Activated B cell treated with CpG ODN at 0.5 μM for 24 hours (primary cell): ENCODE measurements around the gene HSD11B1L. TPM values are rescaled to one million over a fixed set of nuclear protein-coding genes. Genes with fewer than 3 reads are reported as not detected.
A peak's percentile ranks its signal among the peaks of the same experiment; 100 is the strongest.
"Not testable (repeated sequence)": the region's sequence is repeated elsewhere in the genome, so short reads cannot be mapped to it uniquely, and the experiment has no call there.

ENCODE experiments used
- ATAC-seq: fragments of 200-7000 bp; cut with Tn5 transposase; one replicate; pipeline ENCODE4 v1.10.0; 2021; ENCODE audit warnings: low read depth, mild to moderate bottlenecking, moderate library complexity
- CTCF ChIA-PET: fragments of 350-600 bp; sonication (Branson Sonifier 250); formaldehyde crosslinking; loops from one replicate; lab custom pipeline; 2021; ENCODE audit warnings: antibody characterized with exemption; lab: Charles Lee
- POLR2A ChIA-PET: fragments of 350-600 bp; sonication (Branson Sonifier 250); formaldehyde crosslinking; loops from one replicate; lab custom pipeline; 2021; ENCODE audit warnings: antibody characterized with exemption; lab: Charles Lee
- DNase-seq: peaks from one replicate; pipeline ENCODE4 v3.0.0; 2022
- H3K27ac Mint-ChIP-seq: one replicate; pipeline ENCODE4 v1.8.0; 2020; ENCODE audit warnings: mixed read lengths
- H3K27me3 Mint-ChIP-seq: one replicate; pipeline ENCODE4 v1.8.0; 2021; ENCODE audit warnings: mixed read lengths
- H3K36me3 Mint-ChIP-seq: one replicate; pipeline ENCODE4 v1.8.0; 2021; ENCODE audit warnings: low read depth, mixed read lengths
- H3K4me1 Mint-ChIP-seq: one replicate; pipeline ENCODE4 v1.8.0; 2021; ENCODE audit warnings: mixed read lengths
- H3K4me3 Mint-ChIP-seq: one replicate; pipeline ENCODE4 v1.8.0; 2020; ENCODE audit warnings: mild to moderate bottlenecking, mixed read lengths
- H3K9me3 Mint-ChIP-seq: one replicate; pipeline ENCODE4 v1.8.0; 2020; ENCODE audit warnings: mixed read lengths
- intact Hi-C: fragments of 100-400 bp; cut with micrococcal nuclease; formaldehyde crosslinking; loops from one replicate; pipeline ENCODE4 v1.15.1; 2024
- total RNA-seq: library from RNA; stranded (reverse); gene quantifications from 2 replicates; pipeline ENCODE4 v1.2.3, GENCODE V29; 2022
- TF ChIP-seq, protein P1 (sequence below): fragments of 200-600 bp; IDR thresholded peaks from one replicate; pipeline ENCODE4 v1.8.0; 2022; ENCODE audit warnings: antibody characterized with exemption, mild to moderate bottlenecking

HSD11B1L gene
- total RNA-seq, 1 donor from 2014 or later = 1.5 TPM

- CTCF ChIA-PET = no interaction called here
- TF ChIP-seq, protein P1, sequence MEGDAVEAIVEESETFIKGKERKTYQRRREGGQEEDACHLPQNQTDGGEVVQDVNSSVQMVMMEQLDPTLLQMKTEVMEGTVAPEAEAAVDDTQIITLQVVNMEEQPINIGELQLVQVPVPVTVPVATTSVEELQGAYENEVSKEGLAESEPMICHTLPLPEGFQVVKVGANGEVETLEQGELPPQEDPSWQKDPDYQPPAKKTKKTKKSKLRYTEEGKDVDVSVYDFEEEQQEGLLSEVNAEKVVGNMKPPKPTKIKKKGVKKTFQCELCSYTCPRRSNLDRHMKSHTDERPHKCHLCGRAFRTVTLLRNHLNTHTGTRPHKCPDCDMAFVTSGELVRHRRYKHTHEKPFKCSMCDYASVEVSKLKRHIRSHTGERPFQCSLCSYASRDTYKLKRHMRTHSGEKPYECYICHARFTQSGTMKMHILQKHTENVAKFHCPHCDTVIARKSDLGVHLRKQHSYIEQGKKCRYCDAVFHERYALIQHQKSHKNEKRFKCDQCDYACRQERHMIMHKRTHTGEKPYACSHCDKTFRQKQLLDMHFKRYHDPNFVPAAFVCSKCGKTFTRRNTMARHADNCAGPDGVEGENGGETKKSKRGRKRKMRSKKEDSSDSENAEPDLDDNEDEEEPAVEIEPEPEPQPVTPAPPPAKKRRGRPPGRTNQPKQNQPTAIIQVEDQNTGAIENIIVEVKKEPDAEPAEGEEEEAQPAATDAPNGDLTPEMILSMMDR = no peak
These were observed 17.2 kb downstream of the HSD11B1L start for GRCh38 chr19:5697890-5698634.

DNA sequence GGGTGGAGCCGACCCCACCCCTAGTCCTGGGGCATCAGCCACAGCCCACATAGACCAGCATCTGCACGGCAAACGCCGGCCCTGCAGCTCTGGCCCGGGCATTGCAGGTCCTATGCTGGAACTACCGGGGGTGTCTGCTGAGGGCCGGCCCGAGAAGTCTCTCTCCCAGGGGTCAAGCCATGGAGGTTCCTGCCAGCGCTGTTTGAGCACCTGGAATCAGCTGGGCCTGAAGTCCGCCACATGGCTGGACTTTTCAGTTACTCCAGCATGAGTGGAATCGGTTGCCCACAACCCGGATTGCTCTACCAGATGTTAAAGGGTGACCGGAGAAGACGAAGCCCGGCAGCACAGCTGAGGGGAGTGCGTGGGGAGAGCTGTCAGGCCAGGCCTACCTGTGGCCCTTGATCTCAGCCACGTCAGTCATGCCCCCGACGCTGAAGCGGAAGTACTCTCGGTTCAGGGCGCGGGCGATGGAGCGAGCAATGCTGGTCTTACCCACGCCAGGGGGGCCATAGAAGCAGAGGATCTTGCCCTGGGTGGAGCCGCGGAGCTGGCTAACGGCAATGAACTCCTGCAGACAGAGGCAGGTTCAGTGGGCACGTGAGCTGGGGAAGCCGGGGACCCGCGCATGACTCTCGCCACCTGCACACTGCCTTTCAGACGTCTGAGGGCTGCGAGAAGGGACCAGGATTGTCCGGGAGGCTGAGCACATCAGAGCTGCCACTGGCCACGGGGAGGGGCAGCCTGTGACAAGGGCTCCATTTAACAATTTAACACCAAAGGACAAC is 18.0 kb downstream of the HSD11B1L start:
- CTCF ChIA-PET = no interaction called here
- ATAC-seq = peak; percentile 59
- H3K27ac Mint-ChIP-seq = no peak overlapping the region
- peaks cover 60% of the 10 kb centered on the region for H3K36me3 Mint-ChIP-seq
- no peaks in the 10 kb centered on the region for H3K9me3 Mint-ChIP-seq
- H3K27me3 Mint-ChIP-seq = no peaks in the 10 kb centered on the region
- POLR2A ChIA-PET = interaction anchor here (0.6 kb wide), 1 partner anchor 12 kb away, joined by 7 read pairs; no protein-coding TSS in a partner anchor
- no peak overlapping the region for H3K4me3 Mint-ChIP-seq
- H3K4me1 Mint-ChIP-seq = peaks cover 5% of the 10 kb centered on the region
- intact Hi-C loops = no loop called here
- TF ChIP-seq, protein P1 = no peak
- DNase-seq = no peak

More at GRCh38 chr19:5697890-5698634, 17.2 kb downstream of the HSD11B1L start:
- DNase-seq = no peak
- Mint-ChIP-seq H3K4me3 (no peak overlapping the region), H3K4me1 (peaks cover 5% of the 10 kb centered on the region), H3K9me3 (no peaks in the 10 kb centered on the region), H3K27me3 (no peaks in the 10 kb centered on the region), H3K27ac (no peak overlapping the region), H3K36me3 (peaks cover 58% of the 10 kb centered on the region)
- POLR2A ChIA-PET = no interaction called here
- intact Hi-C loops = no loop called here
- no peak for ATAC-seq

DNA sequence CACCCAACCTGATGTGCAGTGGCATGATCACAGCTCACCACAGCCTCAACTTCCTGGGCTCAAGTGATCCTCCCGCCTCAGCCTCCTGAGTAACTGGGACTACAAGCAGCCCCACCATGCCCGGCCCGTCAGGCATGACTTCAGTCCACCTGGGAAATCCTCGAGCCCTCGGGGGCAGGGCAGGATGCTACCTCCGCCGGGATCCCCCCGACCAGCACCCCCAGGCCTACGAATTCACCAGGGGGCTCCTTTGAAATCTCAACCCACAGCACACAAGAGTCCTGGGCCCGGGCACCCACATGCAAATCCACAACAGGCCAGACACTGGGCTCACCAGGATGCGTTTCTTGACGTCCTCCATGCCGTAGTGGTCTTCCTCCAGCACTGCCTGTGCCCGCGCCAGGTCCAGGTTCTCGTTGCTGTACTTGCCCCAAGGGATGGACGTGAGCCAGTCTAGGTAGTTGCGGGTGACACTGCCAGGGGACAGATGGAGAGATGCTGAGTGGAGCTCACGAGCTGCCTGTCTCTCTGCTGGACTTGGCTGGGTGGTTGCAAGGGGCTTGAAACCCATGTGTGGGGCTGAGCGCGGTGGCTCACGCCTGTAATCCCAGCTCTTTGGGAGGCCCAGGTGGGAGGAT is 19.7 kb downstream of the HSD11B1L start:
- intact Hi-C loops = no loop called here
- POLR2A ChIA-PET = interaction anchor here (1.5 kb wide), 1 partner anchor 11 kb away, joined by 4 read pairs; the partner anchor contains the start of gene RPL36
- no peak overlapping the region for H3K27ac Mint-ChIP-seq
- H3K9me3 Mint-ChIP-seq = no peaks in the 10 kb centered on the region
- H3K27me3 Mint-ChIP-seq = no peaks in the 10 kb centered on the region
- peaks cover 55% of the 10 kb centered on the region for H3K36me3 Mint-ChIP-seq
- no peak for ATAC-seq
- no peak overlapping the region for H3K4me3 Mint-ChIP-seq
- TF ChIP-seq, protein P1 = no peak
- CTCF ChIA-PET = no interaction called here
- DNase-seq = no peak
- H3K4me1 Mint-ChIP-seq = peaks cover 5% of the 10 kb centered on the region

DNA sequence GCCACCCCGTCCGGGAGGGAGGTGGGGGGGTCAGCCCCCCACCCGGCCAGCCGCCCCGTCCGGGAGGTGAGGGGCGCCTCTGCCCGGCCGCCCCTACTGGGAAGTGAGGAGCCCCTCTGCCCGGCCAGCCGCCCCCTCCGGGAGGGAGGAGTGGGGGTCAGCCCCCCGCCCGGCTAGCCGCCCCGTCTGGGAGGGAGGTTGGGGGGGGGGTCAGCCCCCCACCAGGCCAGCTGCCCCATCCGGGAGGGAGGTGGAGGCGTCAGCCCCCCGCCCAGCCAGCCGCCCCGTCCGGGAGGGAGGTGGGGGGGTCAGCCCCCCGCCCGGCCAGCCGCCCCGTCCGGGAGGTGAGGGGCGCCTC is 21.2 kb downstream of the HSD11B1L start:
- POLR2A ChIA-PET, H3K27ac Mint-ChIP-seq, CTCF ChIA-PET, H3K4me1 Mint-ChIP-seq, DNase-seq, H3K4me3 Mint-ChIP-seq, ATAC-seq, intact Hi-C loops, H3K27me3 Mint-ChIP-seq, H3K9me3 Mint-ChIP-seq: not testable (repeated sequence)
- peaks cover 62% of the 10 kb centered on the region for H3K36me3 Mint-ChIP-seq

DNA sequence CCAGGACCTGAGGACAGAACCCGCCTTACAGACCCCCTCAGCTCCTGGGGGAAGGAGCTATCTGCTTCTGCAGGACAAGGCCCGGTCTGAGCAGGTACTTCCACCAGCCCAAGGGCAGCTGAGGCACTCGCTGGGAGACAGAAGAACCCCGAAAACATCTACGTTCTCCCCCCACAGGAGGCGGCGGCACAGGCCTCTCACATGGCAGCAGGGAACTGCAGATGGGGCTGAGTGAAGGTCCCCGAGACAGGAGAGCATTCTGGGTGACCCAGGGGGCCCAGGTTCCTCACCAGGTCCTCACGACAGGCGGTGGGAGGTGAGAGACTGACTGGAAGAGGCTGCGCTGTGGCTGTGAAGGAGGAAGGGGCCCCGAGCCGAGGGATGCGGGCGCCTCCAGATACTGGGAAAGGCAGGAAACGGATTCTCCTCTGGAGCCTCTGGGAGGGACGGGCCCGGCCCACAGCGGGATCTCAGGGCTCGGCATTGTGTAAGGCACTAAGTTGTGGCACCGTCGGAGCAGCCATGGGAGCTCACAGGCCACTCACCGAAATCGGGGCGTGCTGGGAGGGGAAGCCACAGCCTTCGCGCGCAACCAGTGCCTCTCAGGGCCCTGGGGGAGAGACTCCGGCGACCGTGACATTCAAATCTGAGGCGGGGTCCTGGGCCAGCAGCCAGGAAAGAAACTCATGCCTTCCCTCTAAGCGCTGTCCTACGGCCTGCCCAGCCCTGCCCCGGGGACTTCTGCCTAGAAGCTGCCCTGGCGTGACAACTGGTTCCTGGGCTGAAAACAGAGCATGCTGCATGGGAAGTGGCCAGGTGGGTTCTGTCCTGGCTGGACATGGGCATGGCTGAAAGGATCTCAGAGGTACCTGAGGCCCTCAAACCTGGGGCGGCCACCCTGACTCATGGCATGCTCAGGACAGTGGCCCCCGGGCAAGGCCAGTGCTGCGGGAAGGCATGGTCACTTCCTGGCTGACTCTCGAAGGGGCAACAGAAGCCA is 23.3 kb downstream of the HSD11B1L start:
- TF ChIP-seq, protein P1 = no peak
- ATAC-seq = no peak
- DNase-seq = no peak
- POLR2A ChIA-PET = interaction anchor here (1.0 to 1.8 kb wide), 2 partner anchors 13 to 14 kb away, joined by 4 to 6 read pairs; no protein-coding TSS in a partner anchor
- CTCF ChIA-PET = no interaction called here
- intact Hi-C loops = no loop called here
- peaks cover 63% of the 10 kb centered on the region for H3K36me3 Mint-ChIP-seq
- H3K9me3 Mint-ChIP-seq = no peaks in the 10 kb centered on the region
- no peak overlapping the region for H3K4me3 Mint-ChIP-seq
- no peaks in the 10 kb centered on the region for H3K4me1 Mint-ChIP-seq
- H3K27ac Mint-ChIP-seq = no peak overlapping the region
- H3K27me3 Mint-ChIP-seq = no peaks in the 10 kb centered on the region
